ENCODE measurements around the gene SLC22A1.
"Not testable (repeated sequence)": the region's sequence is repeated elsewhere in the genome, so short reads cannot be mapped to it uniquely, and the experiment has no call there.

The SLC22A1 gene

DNA sequence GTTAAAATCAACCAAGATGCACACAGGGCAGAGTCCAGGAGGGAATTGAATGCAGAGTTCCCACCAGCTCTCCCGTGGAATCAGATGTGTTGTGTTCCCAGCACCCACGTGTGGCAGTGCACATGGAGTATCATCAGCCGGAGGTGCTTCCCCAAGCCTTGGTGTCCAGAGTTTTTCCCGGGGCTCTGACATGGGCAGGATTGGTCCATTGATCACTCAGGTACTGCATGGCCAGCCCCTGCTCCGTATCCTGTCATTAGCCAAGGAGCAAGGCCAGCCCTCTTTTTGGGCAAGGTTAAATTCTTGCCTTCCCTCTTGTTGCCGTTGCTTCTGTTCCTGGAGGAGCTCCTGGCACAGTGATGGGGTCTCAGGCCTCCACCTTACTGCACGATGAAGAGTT, 28.6 kb upstream of the SLC22A1 start:
- in situ Hi-C loops (cut with HindIII; ENCODE audit: low sequenced_read_pairs), result no loop called here

- in situ Hi-C loops (cut with HindIII; ENCODE audit: low sequenced_read_pairs), result no loop called here
Measured at GRCh38 chr6:160093946-160094345, 27.7 kb upstream of the SLC22A1 start.

- in situ Hi-C loops (cut with HindIII; ENCODE audit: low sequenced_read_pairs), result no loop called here
Measured at GRCh38 chr6:160095146-160095845, 26.3 kb upstream of the SLC22A1 start.

DNA sequence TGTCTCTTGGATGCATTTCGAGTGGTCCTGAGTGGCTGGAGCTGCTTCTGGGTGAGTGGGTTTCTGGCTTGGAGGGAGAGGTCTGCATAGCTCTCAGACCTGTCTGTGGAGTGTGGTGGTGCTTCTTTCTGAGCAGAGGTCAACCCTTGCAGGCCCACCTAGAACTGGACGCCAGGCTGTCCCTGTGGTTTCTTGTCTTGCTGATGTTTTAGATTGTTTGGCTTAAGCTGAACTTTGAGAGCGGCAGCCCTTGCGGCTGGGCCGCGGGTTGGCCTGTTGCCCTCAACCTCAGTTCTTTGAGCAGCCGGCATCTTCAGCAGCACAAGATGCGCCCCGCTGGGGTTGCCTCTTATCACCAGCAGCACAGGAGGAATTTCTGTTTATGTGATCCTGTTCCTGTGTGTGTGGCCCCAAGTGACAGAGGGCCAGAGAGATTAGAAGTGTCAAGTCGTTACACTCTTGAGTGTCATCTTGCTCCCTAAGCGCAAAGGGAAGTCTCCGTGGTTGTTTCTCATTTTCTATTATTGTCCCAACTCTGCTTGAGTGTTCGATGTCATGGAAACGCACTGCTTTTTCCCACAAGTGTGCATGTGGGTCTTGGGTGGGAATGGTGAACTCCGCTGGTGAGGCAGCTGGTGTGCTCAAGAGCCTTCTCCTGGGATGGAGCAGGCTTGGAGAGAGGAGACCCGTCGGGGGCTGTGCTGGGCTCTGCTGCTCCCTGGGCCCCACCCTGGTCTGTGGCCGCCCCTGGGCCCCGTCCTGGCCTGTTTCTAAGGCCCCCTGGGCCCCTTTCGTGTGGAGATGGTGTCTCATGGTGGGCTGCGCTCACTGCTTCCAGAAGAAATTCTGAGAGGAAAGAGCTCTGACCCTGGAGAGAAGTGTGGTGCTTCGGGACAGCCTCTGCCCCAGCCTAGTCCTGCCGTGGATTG, 20.1 kb upstream of the SLC22A1 start:
- in situ Hi-C loops (cut with HindIII; ENCODE audit: low sequenced_read_pairs), result no loop called here

DNA sequence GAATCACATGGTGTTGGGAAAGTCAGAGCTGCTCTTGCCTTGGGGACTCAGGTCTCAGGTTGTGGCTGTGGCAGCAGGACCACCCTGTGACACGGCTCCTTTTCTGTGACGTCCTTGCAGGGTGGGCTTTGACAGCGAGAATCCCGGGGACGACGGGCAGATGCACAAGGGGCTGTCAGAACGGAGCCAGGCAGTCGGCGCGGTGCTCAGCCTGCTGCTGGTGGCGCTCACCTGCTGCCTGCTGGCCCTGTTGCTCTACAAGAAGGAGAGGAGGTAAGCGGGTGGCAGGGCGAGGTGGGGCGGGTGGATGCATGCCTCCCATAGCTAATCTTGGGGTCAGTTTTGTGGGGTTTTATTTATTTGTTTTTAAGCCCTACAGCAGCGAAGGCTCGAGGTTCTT, 19.2 kb upstream of the SLC22A1 start:
- in situ Hi-C loops (cut with HindIII; ENCODE audit: low sequenced_read_pairs), result no loop called here

DNA sequence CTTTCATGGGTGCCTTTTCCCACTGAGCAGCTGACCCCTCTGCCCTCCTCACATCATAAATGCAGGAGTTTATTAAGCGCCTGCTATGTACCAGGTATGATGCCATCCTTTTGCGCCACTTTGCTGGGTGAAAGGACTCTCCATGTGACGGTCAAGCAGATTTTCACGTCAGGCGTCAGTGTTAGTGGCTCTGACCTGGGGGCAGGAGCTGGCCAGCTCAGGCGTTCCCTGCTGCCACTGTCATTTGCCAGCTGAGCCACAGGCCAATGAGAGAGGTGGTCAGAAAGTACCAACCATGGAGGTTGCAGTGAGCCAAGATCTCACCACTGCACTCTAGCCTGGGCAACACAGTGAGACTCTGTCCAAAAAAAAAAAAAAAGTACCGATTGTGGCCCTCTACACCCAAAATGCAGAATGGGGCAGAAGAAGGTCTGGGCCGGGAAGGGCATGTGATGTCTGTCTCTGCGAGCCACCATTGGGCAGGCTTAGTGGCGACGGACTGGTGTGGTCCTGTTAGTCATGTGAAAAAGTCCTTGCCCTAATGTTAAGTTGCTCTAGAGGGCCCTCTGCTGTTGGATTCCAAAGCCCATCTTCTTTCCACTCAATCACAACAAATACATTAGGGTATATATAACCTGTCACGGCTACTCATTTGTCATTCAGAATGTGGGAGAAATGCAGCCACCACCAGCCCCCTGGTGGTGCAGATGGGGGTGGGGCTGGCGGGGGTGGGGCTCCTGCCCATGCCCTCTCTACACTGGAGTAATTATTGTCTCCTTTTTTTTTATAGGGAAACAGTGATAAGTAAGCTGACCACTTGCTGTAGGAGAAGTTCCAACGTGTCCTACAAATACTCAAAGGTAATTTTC, 18.4 kb upstream of the SLC22A1 start:
- in situ Hi-C loops (cut with HindIII; ENCODE audit: low sequenced_read_pairs), result no loop called here

DNA sequence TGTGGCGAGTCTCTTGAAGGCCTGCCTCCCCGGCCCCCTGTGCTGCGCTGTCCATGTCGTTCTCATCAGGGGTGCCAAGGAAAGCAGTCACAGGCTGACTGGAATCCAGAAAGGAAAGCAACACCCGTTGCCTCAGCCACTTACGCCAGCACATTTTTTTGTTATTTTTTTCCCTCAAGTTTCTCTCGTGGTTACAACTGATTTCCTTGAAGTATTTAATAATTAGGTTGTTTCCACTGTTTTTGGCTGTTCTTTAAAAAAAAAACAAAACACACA, 17.9 kb upstream of the SLC22A1 start:
- in situ Hi-C loops (cut with HindIII; ENCODE audit: low sequenced_read_pairs), result no loop called here

DNA sequence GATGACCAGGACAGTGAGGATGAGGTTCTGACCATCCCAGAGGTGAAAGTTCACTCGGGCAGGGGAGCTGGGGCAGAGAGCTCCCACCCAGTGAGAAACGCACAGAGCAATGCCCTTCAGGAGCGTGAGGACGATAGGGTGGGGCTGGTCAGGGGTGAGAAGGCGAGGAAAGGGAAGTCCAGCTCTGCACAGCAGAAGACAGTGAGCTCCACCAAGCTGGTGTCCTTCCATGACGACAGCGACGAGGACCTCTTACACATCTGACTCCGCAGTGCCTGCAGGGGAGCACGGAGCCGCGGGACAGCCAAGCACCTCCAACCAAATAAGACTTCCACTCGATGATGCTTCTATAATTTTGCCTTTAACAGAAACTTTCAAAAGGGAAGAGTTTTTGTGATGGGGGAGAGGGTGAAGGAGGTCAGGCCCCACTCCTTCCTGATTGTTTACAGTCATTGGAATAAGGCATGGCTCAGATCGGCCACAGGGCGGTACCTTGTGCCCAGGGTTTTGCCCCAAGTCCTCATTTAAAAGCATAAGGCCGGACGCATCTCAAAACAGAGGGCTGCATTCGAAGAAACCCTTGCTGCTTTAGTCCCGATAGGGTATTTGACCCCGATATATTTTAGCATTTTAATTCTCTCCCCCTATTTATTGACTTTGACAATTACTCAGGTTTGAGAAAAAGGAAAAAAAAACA, 16.6 kb upstream of the SLC22A1 start:
- in situ Hi-C loops (cut with HindIII; ENCODE audit: low sequenced_read_pairs), result no loop called here

DNA sequence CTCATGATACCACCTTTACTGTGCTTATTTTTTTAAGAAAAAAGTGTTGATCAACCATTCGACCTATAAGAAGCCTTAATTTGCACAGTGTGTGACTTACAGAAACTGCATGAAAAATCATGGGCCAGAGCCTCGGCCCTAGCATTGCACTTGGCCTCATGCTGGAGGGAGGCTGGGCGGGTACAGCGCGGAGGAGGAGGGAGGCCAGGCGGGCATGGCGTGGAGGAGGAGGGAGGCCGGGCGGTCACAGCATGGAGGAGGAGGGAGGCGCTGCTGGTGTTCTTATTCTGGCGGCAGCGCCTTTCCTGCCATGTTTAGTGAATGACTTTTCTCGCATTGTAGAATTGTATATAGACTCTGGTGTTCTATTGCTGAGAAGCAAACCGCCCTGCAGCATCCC, 15.6 kb upstream of the SLC22A1 start:
- in situ Hi-C loops (cut with HindIII; ENCODE audit: low sequenced_read_pairs), result no loop called here

- in situ Hi-C loops (cut with HindIII; ENCODE audit: low sequenced_read_pairs), result no loop called here
Measured at GRCh38 chr6:160106701-160107100, 14.9 kb upstream of the SLC22A1 start.

- in situ Hi-C loops (cut with HindIII; ENCODE audit: low sequenced_read_pairs), result no loop called here
Measured at GRCh38 chr6:160108077-160108476, 13.5 kb upstream of the SLC22A1 start.

GRCh38 chr6:160110586-160111123, 11.0 kb upstream of the SLC22A1 start:
- in situ Hi-C loops (cut with HindIII; ENCODE audit: low sequenced_read_pairs), result no loop called here

GRCh38 chr6:160111806-160112205, 9.8 kb upstream of the SLC22A1 start:
- in situ Hi-C loops (cut with HindIII; ENCODE audit: low sequenced_read_pairs), result no loop called here

- in situ Hi-C loops (cut with HindIII; ENCODE audit: low sequenced_read_pairs), result no loop called here
Measured at GRCh38 chr6:160112628-160113299, 8.9 kb upstream of the SLC22A1 start.

DNA sequence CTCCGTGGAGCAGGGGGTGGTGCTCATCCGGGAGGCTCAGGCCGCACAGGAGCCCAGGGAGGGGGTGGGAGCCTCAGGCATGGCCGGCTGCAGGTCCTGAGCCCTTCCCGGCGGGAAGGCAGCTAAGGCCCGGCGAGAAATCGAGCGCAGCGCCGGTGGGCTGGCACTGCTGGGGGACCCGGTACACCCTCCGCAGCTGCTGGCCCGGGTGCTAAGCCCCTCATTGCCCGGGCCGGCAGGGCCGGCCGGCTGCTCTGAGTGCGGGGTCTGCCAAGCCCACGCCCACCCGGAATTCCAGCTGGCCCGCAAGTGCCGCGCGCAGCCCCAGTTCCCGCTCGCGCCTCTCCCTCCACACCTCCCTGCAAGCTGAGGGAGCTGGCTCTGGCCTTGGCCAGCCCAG, 7.1 kb upstream of the SLC22A1 start:
- in situ Hi-C loops (cut with HindIII; ENCODE audit: low sequenced_read_pairs), result not testable (repeated sequence)

- in situ Hi-C loops (cut with HindIII; ENCODE audit: low sequenced_read_pairs), result no loop called here
Measured at GRCh38 chr6:160115421-160115820, 6.2 kb upstream of the SLC22A1 start.

- in situ Hi-C loops (cut with HindIII; ENCODE audit: low sequenced_read_pairs), result no loop called here
Measured at GRCh38 chr6:160116411-160116810, 5.2 kb upstream of the SLC22A1 start.

GRCh38 chr6:160117137-160117536, 4.5 kb upstream of the SLC22A1 start:
- in situ Hi-C loops (cut with HindIII; ENCODE audit: low sequenced_read_pairs), result no loop called here

DNA sequence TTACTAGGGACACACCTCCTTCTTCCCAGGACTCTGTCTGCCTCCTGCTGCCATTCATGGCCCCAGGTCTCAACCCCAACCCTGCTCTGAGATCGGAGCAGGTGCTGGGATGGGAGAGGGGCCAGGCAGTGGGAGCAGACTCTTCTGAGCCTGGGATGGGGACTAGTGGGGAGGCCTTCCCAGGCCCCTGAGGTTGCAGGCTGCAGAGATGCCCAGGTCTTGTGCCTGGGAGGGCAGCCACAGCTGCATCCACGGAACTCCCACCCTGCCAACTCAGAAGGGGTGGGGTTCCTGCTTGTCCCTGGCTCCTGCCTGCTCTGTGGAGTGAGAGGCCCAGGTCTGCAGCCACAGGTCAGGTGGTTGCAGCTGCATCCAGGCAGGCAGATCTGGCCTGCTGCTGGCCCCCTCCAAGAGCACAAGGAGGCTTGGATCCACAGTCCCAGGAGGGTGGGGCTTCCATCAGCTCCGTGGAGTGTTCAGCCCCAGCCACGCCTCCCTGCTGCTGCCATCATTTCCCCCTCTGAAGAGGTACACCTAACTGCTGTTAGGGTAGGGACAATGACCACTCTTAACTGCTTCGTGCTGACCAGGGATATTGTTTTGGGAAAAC, 2.9 kb upstream of the SLC22A1 start:
- in situ Hi-C loops (cut with HindIII; ENCODE audit: low sequenced_read_pairs), result no loop called here

DNA sequence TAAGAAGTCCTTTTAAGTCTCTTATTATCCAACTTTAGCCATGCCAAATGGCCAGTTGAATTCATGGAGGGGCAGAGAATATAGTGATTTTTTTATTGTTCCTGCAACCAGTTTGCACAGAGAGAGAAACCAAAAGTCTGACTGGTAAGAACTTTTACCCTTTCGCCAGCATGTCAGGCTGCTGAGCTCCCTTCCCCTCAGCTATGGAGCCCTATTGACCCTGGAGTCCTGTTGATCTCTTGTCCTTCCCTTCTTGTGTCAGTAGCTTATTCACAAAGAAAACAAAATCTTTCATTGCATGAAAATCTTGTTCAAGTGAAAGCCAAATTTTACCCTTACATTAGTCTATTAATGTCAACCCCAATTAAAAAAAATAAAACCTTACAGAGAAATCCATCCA, 1.5 kb upstream of the SLC22A1 start:
- in situ Hi-C loops (cut with HindIII; ENCODE audit: low sequenced_read_pairs), result no loop called here
